ENCODE data around the gene RFT1.

RFT1 gene

GRCh38 chr3:53169832-53170324 lies 39.6 kb upstream of the RFT1 start:
- H3F3A ChIP-seq (ENCODE audit: insufficient read depth, low read length): peaks cover 14% of the 10 kb centered on the region
- no peaks in the 10 kb centered on the region for H4K20me1 ChIP-seq (ENCODE audit: insufficient read depth, low read length)
- no peaks in the 10 kb centered on the region for H3K36me3 ChIP-seq (replicated peaks; ENCODE audit: insufficient read depth, low read length)
- no peak overlapping the region for H2AFZ ChIP-seq (ENCODE audit: low read length)
- H3K27ac ChIP-seq (ENCODE audit: low read length): peak overlapping the region; percentile 78
- TF ChIP-seq EZH2 (optimal IDR thresholded peaks at IDR 0.05; ENCODE audit: low read depth, low read length) (no peak), CTCF (IDR thresholded peaks at IDR 0.05; ENCODE audit: low read length) (no peak), EZH2phosphoT487 (IDR thresholded peaks at IDR 0.05; ENCODE audit: low read length) (no peak)
- peaks cover 60% of the 10 kb centered on the region for H3K4me1 ChIP-seq (ENCODE audit: low read length)
- peaks cover 66% of the 10 kb centered on the region for H3K79me2 ChIP-seq (ENCODE audit: low read length)
- no peak for DNase-seq
- no peak overlapping the region for H3K9ac ChIP-seq (ENCODE audit: low read length)
- no peak overlapping the region for H3K4me3 ChIP-seq (ENCODE audit: low read length)
- H3K4me2 ChIP-seq (ENCODE audit: low read depth, low read length): peak overlapping the region; percentile 54; the same call in 1 of the 2 replicates
- H3K9me3 ChIP-seq (replicated peaks; ENCODE audit: insufficient read depth, low read length): no peaks in the 10 kb centered on the region
- no peaks in the 10 kb centered on the region for H3K27me3 ChIP-seq (replicated peaks; ENCODE audit: insufficient read depth, low read length)
- H3K9me2 ChIP-seq (replicated peaks; ENCODE audit: insufficient read depth, low read length): no peaks in the 10 kb centered on the region

- no peaks in the 10 kb centered on the region for H3K9me2 ChIP-seq (replicated peaks; ENCODE audit: insufficient read depth, low read length)
- no peaks in the 10 kb centered on the region for H3K9me3 ChIP-seq (replicated peaks; ENCODE audit: insufficient read depth, low read length)
- TF ChIP-seq EZH2 (optimal IDR thresholded peaks at IDR 0.05; ENCODE audit: low read depth, low read length): no peak
- no peak for TF ChIP-seq CTCF (IDR thresholded peaks at IDR 0.05; ENCODE audit: low read length)
- TF ChIP-seq EZH2phosphoT487 (IDR thresholded peaks at IDR 0.05; ENCODE audit: low read length): no peak
- no peak overlapping the region for H3K4me3 ChIP-seq (ENCODE audit: low read length)
- peak overlapping the region; percentile 78; the same call in 1 of the 2 replicates for H3K27ac ChIP-seq (ENCODE audit: low read length)
- no peaks in the 10 kb centered on the region for H3K27me3 ChIP-seq (replicated peaks; ENCODE audit: insufficient read depth, low read length)
- H3K4me2 ChIP-seq (ENCODE audit: low read depth, low read length): peak overlapping the region; percentile 54; the same call in 1 of the 2 replicates
- no peak for DNase-seq
- no peak overlapping the region for H3K9ac ChIP-seq (ENCODE audit: low read length)
- H3K36me3 ChIP-seq (replicated peaks; ENCODE audit: insufficient read depth, low read length): no peaks in the 10 kb centered on the region
- no peaks in the 10 kb centered on the region for H4K20me1 ChIP-seq (ENCODE audit: insufficient read depth, low read length)
- peaks cover 66% of the 10 kb centered on the region for H3K79me2 ChIP-seq (ENCODE audit: low read length)
- H3K4me1 ChIP-seq (ENCODE audit: low read length): peaks cover 53% of the 10 kb centered on the region
- peaks cover 14% of the 10 kb centered on the region for H3F3A ChIP-seq (ENCODE audit: insufficient read depth, low read length)
- no peak overlapping the region for H2AFZ ChIP-seq (ENCODE audit: low read length)
Observed at GRCh38 chr3:53169045-53169831, 39.0 kb upstream of the RFT1 start.

- Histone ChIP-seq H3K9ac (ENCODE audit: low read length) (no peak overlapping the region), H3K4me2 (ENCODE audit: low read depth, low read length) (no peak overlapping the region), H3K4me3 (ENCODE audit: low read length) (no peak overlapping the region), H2AFZ (ENCODE audit: low read length) (no peak overlapping the region), H3K36me3 (replicated peaks; ENCODE audit: insufficient read depth, low read length) (no peaks in the 10 kb centered on the region), H3K27ac (ENCODE audit: low read length) (no peak overlapping the region), H3K4me1 (ENCODE audit: low read length) (peaks cover 46% of the 10 kb centered on the region), H3K27me3 (replicated peaks; ENCODE audit: insufficient read depth, low read length) (no peaks in the 10 kb centered on the region), H3F3A (ENCODE audit: insufficient read depth, low read length) (peaks cover 15% of the 10 kb centered on the region), H4K20me1 (ENCODE audit: insufficient read depth, low read length) (no peaks in the 10 kb centered on the region), H3K9me2 (replicated peaks; ENCODE audit: insufficient read depth, low read length) (no peaks in the 10 kb centered on the region), H3K79me2 (ENCODE audit: low read length) (peaks cover 75% of the 10 kb centered on the region), H3K9me3 (replicated peaks; ENCODE audit: insufficient read depth, low read length) (no peaks in the 10 kb centered on the region)
- no peak for TF ChIP-seq EZH2phosphoT487 (IDR thresholded peaks at IDR 0.05; ENCODE audit: low read length)
- no peak for TF ChIP-seq EZH2 (optimal IDR thresholded peaks at IDR 0.05; ENCODE audit: low read depth, low read length)
- TF ChIP-seq CTCF (IDR thresholded peaks at IDR 0.05; ENCODE audit: low read length): no peak
- no peak for DNase-seq
Observed at GRCh38 chr3:53168175-53168923, 38.1 kb upstream of the RFT1 start.
